ENCODE measurements around the gene SUFU. TPM values are rescaled to one million over a fixed set of nuclear protein-coding genes. Genes with fewer than 3 reads are reported as not detected.

SUFU gene
- total RNA-seq, 1 experiment from 2014 or later: 2.7 TPM

- no peaks in the 10 kb centered on the region for H3K9me2 ChIP-seq (replicated peaks; ENCODE audit: low read length)
- intact Hi-C loops (cut with micrococcal nuclease): loop anchor here (10.0 kb wide), 1 partner anchor 54 kb away; no protein-coding TSS in a partner anchor
- H3K4me2 ChIP-seq (ENCODE audit: low read length): no peak overlapping the region
- H3K79me2 ChIP-seq (ENCODE audit: low read length): peaks cover 90% of the 10 kb centered on the region
- no peak overlapping the region for H2AFZ ChIP-seq (ENCODE audit: low read length)
- peaks cover 7% of the 10 kb centered on the region for H3K4me1 ChIP-seq (ENCODE audit: insufficient read depth, low read length)
- CTCF ChIA-PET: no interaction called here
- no peak overlapping the region for H3K9ac ChIP-seq (ENCODE audit: low read length)
- H3K4me3 ChIP-seq (ENCODE audit: low read length): no peak overlapping the region
- H3K9me3 ChIP-seq (ENCODE audit: low read length): no peaks in the 10 kb centered on the region
- DNase-seq (no peak), ATAC-seq (no peak)
- H4K20me1 ChIP-seq (ENCODE audit: low read length): peaks cover 24% of the 10 kb centered on the region; the same call in 1 of the 2 replicates
- no peaks in the 10 kb centered on the region; the same call in 1 of the 2 replicates for H3K36me3 ChIP-seq (ENCODE audit: low read depth, low read length)
- no TSS peak for BruUV-seq (replicated peaks)
- TF ChIP-seq EZH2phosphoT487 (IDR thresholded peaks at IDR 0.05; ENCODE audit: borderline replicate concordance, low read length) (no peak), CTCF (conservative IDR thresholded peaks at IDR 0.05; ENCODE audit: low read depth, low read length) (no peak), EZH2 (IDR thresholded peaks at IDR 0.05; ENCODE audit: low read length, unreplicated experiment) (no peak)
- no peak overlapping the region for H3K27ac ChIP-seq (ENCODE audit: low read length)
- H3K27me3 ChIP-seq (ENCODE audit: low read length): no peaks in the 10 kb centered on the region
- no peaks in the 10 kb centered on the region for H3F3A ChIP-seq (ENCODE audit: low read length, unreplicated experiment)
- POLR2A ChIA-PET (ENCODE audit: unreplicated experiment): no interaction called here
Measured at GRCh38 chr10:102648889-102649796, 145.4 kb downstream of the SUFU start.

DNA sequence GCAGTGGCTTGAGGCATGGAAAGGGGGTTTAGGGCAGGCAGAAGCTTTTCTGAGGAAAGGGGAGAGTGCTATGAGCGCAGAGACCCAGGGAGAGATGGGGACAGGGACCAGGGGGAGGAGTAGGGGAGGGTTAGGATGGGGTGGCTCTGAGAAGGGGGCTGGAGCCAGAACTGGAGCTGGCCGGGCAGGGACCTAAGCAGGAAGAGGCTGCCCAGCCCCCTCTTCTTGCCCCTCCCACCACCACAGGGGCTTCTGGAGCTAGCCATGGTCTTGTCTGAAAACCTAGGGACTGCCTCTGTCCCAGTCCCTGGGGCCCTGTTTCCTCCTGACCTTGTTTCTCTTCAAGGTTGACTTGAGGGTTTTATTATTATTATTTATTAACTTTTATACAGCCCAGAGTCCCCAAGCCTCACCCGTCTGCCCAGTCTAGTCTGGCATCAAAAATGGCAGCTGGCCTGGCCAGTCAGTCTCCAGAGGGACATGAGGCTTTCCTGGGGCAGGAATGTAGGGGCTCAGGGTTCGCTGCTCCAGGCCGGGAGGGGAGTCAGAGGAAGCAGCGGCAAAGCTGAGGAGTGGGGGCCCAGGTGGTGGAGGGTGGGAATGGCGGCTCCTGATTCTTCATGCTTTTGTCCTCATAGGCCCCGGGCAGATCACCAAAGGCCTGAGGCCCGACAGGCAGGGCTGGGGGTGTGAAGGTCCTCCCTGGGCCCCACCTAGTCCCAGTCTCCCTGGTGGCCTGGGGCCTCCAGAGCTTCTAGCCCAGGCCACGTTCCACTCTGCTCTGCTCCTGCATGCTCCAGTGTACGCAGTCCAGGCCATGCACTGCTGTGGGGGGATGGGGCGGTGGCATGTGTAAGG, 146.3 kb downstream of the SUFU start:
- intact Hi-C loops (cut with micrococcal nuclease): loop anchor here (10.0 kb wide), 1 partner anchor 55 kb away; no protein-coding TSS in a partner anchor
- H3K4me1 ChIP-seq (ENCODE audit: insufficient read depth, low read length): peaks cover 7% of the 10 kb centered on the region
- ChIA-PET POLR2A (ENCODE audit: unreplicated experiment) (interaction anchor here (0.6 kb wide), 1 partner anchor 8 kb away, joined by 4 read pairs; no protein-coding TSS in a partner anchor), CTCF (no interaction called here)
- no peaks in the 10 kb centered on the region; the same call in 1 of the 2 replicates for H3K36me3 ChIP-seq (ENCODE audit: low read depth, low read length)
- no peaks in the 10 kb centered on the region for H3K9me3 ChIP-seq (ENCODE audit: low read length)
- no peak for TF ChIP-seq EZH2phosphoT487 (IDR thresholded peaks at IDR 0.05; ENCODE audit: borderline replicate concordance, low read length)
- no peak for TF ChIP-seq CTCF (conservative IDR thresholded peaks at IDR 0.05; ENCODE audit: low read depth, low read length)
- no peak for TF ChIP-seq EZH2 (IDR thresholded peaks at IDR 0.05; ENCODE audit: low read length, unreplicated experiment)
- H3K27ac ChIP-seq (ENCODE audit: low read length): no peak overlapping the region
- H3K79me2 ChIP-seq (ENCODE audit: low read length): peaks cover 81% of the 10 kb centered on the region
- no TSS peak for BruUV-seq (replicated peaks)
- no peaks in the 10 kb centered on the region for H3K27me3 ChIP-seq (ENCODE audit: low read length)
- no peak overlapping the region for H3K4me2 ChIP-seq (ENCODE audit: low read length)
- H4K20me1 ChIP-seq (ENCODE audit: low read length): peaks cover 24% of the 10 kb centered on the region; the same call in 1 of the 2 replicates
- DNase-seq (no peak), ATAC-seq (no peak)
- H2AFZ ChIP-seq (ENCODE audit: low read length): no peak overlapping the region
- H3K9me2 ChIP-seq (replicated peaks; ENCODE audit: low read length): no peaks in the 10 kb centered on the region
- H3K4me3 ChIP-seq (ENCODE audit: low read length): no peak overlapping the region
- no peak overlapping the region for H3K9ac ChIP-seq (ENCODE audit: low read length)
- no peaks in the 10 kb centered on the region for H3F3A ChIP-seq (ENCODE audit: low read length, unreplicated experiment)
